GM21723 (cell line): ENCODE data around the gene RAP1GAP2.

ENCODE experiments used
- ATAC-seq: cut with Tn5 transposase; IDR thresholded peaks from one replicate; pipeline ENCODE4 v1.9.1; 2021; ENCODE audit warnings: mild to moderate bottlenecking, moderate library complexity; ENCODE audit not compliant: unreplicated experiment

RAP1GAP2 gene

DNA sequence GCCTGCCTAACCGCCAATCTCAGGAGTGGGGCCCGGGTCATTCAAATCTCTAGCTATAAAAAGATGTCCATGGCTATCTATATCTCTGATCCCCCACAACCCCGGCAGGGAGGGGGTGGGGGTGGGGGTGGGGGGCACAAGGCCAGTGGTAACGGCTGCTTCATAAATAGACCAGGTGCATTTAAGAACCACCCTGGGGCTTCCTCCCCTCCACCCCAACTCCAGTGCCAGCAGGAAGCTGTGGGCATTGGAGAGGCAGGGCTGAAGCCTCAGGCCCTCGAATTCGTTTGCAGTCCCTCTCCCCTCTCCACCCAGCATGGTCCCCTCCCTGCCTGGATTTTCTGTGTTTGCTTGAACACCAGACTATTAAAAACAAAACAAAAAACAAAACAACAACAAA is 56.0 kb downstream of the RAP1GAP2 start:
- no peak for ATAC-seq

DNA sequence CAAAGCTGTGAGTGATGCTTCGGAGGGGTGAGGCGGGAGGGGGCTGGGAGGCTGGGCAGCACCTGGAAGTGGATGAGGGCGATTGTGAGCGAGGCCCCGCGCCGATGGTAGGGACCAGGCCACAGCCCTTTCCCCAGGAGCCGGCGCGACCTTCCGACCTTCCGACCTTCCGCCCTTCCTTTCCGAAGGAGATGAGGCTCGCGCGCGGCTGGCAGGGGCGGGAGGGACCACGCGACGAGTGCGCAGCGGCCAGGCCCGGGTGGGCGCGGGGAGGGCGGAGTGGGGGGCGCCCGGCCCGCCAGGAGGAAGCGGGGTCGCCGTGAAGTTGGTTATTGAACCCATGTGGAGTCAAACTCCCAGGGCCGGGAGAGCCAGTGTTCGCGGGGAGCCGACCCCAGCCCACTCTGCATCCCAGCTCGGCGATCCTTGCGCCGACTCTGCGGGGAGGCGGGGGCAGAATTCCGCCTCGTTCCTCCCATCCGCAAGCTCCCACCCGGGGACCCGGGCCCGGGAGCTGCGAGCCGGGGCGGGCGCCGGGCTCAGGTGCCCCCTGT is 56.6 kb downstream of the RAP1GAP2 start:
- no peak for ATAC-seq

- ATAC-seq: no peak
Measured at GRCh38 chr17:2853283-2854142, 57.3 kb downstream of the RAP1GAP2 start.

DNA sequence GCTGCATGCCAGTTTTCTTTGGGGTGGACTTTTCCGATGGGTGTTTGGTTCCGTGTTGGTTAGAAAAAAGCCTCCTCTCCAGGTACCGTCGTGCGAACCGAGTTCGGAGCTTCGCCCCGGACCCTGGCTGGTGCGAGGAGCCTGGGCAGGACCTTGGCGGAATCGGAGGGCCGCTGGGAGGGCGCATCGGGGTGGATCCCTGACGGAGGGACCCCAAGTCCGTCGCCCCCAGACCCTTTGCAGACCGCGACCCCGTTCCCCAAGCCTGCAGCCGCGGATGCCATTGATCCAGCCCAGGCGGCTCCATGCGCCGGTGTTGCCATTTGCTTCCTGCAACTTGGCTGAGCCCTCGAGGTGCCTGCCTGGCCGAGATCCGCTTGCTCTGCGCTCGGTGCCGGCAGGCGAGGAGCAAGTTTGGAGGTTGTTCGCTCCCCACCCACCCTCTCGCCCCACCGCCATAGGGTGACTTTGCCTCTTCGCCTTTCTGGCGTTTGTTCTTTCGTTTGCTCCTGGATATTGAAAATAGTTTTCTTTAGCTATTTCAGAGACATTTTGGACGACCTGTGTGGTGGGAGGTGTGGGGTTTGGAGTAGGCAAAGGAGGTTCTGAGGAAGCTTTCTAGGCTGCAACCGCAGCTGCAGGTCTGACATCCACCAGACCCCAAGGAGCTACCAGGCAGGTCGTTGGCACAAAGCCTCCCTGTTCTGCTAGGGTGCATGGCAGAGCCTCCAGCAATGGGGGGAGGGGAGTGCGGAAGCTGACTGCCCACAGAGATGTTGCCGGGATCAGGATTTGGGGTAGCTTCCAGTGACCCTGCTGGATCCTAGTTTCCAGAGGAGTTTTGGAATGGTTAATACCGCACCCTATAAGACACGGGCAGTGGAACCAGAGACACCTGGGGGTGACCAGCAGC is 58.2 kb downstream of the RAP1GAP2 start:
- ATAC-seq: no peak

DNA sequence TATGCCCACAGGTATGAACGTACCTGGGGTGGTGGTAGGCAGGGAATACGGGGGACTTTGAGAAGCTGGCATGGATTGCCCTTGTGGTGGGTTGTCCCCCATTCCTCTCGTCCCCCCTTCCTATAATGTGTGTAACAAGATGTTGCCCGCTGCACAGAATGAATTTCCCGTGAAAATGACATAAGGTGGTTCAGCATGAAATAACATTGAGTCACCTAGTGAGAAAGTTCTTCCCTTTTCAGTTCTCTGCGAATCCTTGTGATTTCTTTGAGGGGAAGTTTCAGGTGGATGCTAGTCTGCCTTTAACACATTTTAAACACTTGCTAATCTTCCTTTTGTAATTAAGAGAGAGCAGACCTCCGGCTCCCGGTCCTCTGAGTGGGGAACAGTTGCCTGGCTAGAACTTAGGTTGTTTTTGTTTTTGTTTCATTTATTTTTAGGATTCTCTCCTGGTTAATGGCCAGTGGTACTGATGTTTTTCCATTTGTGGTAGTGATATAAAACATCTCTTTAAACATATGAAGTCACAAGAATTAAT is 58.9 kb downstream of the RAP1GAP2 start:
- ATAC-seq: no peak

DNA sequence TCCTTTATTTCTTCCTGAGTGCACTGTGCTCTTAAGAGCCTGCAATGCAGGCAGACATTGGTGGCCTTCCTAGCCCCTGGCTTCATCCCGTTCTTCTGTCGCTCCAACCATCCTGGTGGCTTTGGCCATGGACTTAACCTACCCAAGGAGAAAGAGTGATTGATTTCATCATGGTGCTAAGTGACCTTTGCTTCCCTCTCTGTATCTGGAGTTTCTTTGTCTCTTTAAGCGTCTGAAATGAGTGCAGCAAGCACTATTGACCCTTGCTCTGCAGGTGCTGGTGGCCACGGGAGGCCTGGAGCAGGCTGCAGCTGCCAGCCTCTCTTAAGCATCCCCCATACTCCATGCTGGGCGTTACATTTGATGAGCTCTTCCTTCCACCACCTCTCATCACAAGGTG is 60.5 kb downstream of the RAP1GAP2 start:
- no peak for ATAC-seq

DNA sequence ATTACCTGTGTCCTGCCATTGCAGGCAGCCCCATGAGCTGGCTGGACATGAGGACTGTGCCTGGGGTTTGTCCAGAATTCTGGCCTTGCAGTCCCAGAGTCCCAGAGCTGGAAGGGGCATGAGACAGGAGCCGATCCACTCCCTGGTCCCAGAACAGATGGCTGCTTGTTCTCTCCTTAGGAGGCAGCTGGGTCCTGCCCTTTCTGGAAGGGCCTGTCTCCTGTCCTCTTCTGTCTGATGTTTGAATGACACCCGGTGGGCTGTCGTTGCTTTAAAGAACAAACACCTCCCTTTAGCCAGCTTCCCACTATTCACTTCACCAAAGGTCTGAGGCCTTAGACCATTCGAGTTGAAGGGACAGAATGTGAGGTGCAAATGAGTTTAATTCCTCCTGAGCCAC is 63.8 kb downstream of the RAP1GAP2 start:
- ATAC-seq: no peak

DNA sequence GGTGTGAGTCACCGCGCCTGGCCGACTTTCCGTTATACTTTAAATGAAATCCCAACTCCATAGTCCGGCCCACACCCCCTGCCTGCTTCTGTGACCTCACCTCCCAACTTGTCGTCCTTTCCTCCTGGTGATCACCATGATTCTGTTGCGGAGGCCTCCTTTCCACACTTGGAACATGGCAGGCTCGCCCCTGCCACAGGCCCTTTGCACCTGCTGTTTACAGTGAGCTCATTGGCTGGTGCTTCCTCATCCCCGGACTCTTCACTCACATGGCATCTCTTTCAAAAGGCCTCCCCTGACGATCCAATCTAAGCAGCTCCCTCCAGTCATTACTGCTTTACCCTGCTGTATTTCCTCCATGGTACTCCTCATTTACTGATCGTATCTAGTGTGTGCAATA is 64.6 kb downstream of the RAP1GAP2 start:
- no peak for ATAC-seq

DNA sequence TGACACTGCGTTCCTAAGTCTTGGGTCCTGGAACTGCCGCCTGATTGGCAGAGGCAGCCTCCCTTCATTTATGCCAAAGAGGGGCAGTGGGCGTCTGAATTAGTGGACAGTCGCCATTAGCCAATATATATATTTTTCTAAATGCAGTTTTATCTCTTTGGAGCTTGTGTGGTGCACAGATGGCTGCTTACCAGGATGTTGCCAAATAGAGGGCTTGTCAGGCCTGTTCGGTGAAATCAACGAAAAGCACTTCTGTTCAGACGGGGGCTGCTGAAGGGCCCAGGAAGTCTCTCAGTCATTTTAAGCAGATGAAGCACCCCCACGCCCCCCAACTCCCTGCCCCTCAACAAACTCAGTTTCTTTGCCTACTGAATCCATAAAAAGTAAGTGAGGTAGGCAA is 66.0 kb downstream of the RAP1GAP2 start:
- ATAC-seq: no peak

- no peak for ATAC-seq
Measured at GRCh38 chr17:2863204-2863603, 67.0 kb downstream of the RAP1GAP2 start.

DNA sequence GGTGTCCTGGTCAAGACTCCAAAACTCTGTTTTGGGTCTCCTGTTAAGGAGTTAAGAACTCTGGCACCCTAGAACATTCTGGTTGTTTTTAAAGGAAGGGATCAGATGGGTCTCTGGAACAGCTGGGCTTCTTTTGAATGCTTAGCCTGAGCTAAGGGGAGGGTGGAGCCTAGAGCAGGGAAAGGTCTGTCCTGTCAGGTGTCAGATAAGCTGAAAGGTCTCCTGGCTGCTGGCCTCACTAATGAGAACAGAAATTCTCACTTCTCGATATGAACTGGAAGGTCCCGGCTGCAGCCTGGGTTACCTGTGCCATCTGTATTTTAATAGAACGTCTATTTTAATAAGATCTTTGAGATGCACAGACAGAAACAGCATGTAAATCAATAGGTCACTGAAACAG is 69.0 kb downstream of the RAP1GAP2 start:
- no peak for ATAC-seq

DNA sequence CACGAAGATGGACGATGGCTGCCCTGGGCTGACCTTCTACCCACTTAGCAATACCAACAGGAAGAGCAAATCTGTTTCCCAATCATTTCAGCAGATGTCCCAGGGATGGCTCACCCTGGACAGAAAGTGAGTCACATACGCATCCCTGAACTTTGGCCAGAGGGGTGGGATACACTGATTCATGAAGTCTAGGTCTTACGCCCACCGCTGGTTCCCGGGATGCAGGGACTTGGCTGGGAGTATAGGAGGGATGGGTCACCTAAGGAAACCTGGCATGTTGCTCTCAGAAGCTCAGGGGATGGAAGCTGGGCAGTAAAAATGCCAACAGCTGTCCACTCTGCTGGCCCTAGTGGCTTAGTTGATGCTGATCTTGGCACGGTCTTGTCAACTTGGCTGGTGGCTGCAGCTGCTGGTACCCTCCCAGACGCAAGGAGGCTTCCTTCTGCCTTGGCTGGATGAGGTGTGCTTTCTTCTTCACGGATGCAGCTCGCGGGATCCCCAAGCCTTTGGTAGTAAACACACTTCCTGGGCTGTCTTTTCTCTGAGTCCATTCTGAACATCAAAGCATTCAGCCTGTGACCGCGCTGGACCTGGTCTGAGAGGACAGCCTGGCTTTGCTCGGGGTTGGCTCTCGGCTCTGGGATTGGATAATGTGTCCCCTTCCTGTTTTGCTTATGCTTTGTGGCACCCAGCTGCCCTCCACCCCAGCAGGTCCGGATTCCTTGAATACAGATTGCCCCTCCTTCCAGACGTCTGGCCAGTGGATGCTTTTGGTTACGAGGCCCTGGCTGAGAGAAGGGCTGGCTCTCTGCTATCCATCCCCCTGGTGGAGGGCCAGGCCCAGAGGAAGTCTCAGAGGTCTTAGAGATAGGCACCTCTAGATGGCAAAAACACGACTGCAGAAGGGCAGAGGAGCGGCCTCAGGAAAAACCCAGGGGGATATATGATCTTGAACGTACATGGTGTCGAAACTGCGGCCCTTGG is 71.5 kb downstream of the RAP1GAP2 start:
- ATAC-seq: no peak

DNA sequence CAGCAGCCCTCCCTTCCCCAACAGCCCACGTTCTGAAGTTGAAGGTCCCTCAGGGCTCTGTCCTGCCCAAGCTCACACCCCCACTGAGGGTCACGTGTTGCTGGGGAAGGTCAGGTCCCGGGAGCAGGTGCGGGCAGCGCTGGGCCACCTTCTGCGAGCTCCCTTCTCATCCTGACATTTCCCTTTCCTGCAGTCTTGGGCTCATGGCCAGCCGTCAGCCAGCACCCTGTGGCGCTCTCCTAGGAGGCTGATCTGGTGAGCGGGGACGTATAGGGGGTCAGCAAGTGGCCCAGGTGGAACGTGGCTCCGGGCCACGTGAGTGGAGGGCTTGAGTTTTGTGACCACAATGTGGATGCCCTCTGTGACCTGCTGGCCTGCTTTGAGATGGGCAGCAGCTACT is 73.4 kb downstream of the RAP1GAP2 start:
- ATAC-seq: no peak

- no peak for ATAC-seq
Measured at GRCh38 chr17:2871205-2871604, 75.0 kb downstream of the RAP1GAP2 start.

DNA sequence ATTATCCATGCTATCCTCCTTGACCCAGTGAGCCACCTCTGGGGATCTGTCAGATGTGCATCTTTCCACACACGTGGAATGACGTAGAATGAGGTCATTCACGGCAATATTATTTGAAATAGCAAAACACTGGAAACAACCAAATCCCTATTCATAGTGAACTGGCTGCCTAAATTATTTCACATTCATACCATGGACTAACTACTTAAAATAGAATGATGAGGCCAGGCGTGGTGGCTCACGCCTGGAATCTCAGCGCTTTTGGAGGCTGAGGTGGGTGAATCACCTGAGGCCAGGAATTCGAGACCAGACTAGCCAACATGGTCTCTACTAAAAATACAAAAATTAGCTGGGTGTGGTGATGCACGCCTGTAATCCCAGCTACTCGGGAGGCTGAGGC is 75.5 kb downstream of the RAP1GAP2 start:
- no peak for ATAC-seq

DNA sequence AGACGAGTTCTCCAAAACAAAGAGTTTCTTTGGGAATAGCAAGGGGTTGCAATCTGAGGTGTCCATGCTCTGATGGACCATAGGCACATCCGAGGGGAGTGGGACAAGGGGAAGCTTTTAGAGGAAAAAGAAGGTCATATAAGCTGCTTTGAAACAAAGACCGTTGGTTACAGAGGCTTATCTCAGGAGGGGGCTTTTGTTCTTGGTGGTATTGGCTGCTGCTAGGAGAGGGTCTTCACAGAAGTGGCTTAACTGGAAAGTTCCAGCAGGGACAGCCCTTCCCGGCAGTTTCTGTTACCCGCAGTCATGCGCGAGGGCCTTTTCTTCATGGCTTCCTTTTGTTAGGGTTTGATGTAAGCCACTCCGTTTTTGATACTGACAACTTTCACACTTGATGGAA is 76.0 kb downstream of the RAP1GAP2 start:
- no peak for ATAC-seq

GRCh38 chr17:2874189-2874686 is 78.0 kb downstream of the RAP1GAP2 start:
- ATAC-seq: no peak

DNA sequence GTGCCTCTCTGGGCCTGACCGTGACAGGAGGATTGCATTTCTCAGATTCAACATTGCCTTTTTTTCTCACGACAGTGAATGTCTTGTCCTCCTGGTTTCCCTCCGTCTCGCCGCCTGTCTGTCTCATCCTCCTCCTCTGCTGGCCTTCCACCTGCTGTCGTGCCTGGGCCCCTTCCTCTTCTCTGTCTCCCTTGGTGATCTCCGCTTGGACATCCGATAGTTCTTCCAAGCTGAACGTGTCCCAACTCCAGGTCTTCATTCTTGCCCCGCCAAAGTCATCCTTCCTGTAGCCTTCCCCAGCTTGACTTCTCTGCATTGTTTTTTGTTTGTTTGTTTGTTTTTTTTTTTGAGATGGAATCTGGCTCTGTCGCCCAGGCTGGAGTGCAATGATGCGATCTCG is 79.4 kb downstream of the RAP1GAP2 start:
- no peak for ATAC-seq

DNA sequence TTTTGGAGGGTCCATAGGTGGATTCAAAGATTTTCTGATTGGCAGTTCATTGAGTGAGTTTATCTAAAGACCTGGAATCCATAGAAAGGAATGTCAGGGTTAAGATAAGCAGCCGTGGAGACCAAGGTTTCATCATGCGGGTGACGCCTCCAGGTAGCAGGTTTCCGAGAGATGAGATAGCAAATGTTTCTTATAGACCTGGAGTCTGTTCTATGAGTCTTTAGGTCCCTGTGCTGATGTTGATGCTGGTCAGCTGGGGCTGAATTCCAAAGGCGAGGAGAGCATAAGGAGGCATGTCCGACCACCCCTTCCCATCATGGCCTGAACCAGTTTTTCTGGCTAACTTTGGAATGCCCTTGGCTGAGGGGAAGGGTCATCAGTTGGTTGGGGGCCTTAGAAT is 80.2 kb downstream of the RAP1GAP2 start:
- no peak for ATAC-seq

- no peak for ATAC-seq
Measured at GRCh38 chr17:2878751-2879254, 82.6 kb downstream of the RAP1GAP2 start.
